ENCODE results near the gene PRRG1.
"Not testable (repeated sequence)": the region's sequence is repeated elsewhere in the genome, so short reads cannot be mapped to it uniquely, and the experiment has no call there.

Gene PRRG1

DNA sequence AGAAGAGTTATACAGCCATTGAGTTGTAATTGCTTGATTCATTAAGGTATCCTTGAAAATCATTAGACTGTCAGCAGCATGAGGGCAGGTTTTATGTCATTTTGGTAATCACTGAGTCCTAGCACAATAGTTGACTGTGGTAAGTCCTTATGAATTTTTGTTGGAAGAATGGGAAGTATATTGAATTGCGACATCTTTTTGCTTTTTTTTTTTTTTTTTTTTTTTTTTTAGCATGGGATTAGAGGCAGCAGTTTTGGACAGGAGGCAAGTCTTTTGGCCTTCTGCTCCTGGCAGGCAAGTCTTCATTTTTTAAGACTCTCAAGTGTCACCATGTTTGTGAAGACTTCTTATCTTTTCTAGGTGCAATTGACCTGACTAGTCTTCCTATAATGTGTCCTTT, 29.7 kb downstream of the PRRG1 start:
- no peak for DNase-seq

- DNase-seq: no peak
Measured at GRCh38 chrX:37380256-37380655, 31.1 kb downstream of the PRRG1 start.

DNA sequence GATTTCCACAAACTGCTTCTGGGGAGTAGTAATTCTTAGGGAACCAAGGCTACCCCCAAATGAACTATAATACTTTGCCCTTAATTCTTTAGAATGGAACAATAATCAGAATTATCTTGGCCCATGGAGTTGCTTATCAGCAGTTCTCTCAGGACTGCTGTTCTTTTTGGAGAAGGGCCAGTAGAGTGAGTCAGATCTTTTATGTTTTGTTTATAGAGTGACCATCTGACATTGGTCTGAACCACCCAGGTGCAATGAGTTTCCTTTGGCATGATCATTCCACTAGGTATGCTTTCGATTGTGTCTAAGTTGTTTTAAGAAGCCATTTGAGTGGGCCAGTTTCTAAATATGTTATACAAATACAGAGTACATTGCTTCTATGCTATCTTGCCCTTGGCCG, 31.8 kb downstream of the PRRG1 start:
- DNase-seq: peak; percentile 46 to 62

DNA sequence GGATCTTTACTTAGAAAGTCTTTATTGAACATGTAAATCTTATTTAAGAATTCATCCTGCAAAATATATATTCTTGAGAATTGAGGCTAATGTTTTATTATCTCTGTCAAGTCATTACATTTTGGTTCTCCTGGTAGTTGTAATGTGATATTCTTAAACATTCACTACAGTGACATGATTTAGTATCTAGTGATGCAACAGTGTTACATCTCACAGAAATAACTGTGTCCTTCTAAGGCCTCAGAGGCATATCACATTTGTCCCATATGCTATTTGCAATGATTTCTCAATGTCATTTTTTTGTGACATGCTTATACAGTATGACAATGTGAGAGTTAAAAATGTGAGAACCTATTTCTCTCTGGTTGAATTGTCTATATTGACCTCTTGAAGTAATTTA, 34.1 kb downstream of the PRRG1 start:
- DNase-seq: peak in 1 of 2 experiments; percentile 5

DNA sequence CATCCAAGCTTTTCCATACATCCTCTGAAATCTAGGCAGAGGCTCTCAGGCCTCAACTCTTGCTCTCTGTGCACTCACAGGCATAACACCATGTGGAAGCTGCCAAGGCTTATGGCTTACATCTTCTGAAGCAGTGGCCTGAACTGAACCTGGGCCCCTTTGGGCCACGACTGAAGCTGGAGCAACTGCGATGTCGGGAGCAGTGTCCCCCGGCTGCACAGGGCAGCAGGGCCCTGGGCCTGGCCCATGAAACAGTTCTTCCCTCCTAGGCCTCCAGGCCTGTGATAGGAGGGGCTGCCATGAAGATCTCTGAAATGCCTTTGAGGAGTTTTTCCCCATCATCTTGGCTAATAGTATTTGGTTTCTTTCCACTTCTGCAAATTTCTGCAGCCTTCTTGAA, 39.2 kb downstream of the PRRG1 start:
- DNase-seq: no peak

GRCh38 chrX:37405956-37406355, 56.8 kb downstream of the PRRG1 start:
- no peak for DNase-seq

DNA sequence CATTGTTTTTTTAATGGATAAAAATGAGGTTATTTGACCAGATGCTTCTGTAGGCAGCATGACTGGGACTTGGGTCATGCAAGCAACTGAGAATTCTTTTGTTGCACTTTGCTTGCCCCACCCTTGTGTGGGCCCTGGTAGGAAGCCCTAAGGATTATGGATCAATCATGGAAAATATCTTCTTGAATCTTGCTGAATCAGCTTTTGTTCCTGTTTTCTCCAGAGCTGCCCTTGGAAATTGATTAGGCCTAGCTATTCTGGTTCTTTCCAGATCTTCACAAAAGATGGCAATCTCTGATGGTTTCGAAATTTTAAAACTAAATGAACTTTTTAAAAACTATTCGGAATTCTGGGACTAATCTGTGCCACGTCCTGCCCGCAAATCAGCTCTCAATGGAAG, 58.6 kb downstream of the PRRG1 start:
- no peak for DNase-seq

DNA sequence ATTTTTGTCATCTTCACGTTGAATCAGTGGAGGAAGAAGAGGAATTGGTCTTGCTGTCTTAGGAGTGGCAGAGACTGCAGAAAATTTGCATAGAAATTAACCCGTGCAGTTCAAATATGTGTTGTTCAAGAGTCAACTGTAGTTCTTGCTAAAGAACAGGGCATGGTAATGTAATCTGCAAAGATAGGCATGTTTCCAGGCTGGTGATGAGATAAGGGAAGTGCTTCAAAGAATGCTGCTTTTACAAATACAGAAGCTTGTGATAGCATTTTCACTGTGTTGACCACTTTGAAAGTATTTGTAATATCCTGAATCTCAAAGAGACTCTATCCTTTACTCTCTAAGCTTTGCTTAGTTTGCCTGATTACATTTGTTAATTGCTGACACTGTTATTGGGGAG, 60.1 kb downstream of the PRRG1 start:
- no peak for DNase-seq

GRCh38 chrX:37420185-37420584, 71.0 kb downstream of the PRRG1 start:
- no peak for DNase-seq

DNA sequence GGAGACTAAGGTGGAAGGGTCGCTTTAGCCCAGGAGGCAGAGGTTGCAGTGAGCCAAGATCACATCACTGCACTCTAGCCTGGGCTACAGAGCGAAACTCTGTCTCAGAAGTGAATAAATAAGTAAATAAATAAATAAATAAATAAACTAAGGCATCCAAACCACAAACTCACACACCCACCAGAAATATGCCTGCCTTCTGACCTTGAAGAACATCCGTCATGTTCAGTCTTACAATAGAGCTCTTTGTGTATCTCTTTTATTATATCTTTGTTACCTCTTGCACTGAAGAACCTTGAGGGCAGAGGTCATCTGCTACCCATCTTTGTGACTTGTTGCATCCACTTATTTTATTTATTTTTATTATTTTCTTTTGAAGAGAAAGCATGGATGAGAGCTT, 71.6 kb downstream of the PRRG1 start:
- no peak for DNase-seq

DNA sequence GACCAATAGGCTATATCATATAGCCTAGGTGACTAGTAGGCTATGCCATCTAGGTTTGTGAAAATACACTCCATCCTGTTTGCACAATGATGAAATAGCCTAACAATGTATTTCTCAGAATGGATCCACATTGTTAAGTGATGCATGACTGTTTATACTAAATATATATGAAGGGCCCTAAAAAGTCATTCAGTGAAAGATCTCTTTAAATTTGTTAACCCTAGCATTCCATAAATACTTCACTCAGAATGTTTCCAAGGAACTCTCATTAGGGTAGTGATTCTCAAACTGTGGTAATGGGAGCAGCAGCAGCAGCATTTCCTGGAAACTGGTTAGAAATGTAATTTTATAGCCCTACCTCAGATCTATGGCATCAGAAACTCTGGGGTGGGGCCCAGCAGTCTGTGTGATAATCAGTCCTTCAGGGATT, 74.9 kb downstream of the PRRG1 start:
- peak in 1 of 2 experiments; percentile 0 for DNase-seq

DNA sequence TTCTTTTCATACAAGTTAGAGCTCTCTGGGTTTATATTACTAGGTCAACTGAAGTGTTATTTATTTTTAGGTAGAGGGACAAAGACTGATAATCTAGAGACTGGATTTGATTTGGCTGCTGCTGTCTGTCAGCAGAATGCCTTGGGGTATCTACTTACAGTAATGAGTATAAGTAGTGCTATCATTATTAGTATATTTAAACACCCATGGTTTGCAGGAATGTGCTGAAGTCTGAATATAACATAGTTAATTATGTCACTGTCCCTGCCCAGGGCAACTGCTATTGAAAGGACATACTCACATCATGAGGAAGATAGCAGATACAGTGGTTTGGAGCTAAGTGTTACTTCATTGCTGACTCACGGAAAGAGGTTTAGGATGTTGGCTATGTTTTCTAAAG, 76.2 kb downstream of the PRRG1 start:
- no peak for DNase-seq

DNA sequence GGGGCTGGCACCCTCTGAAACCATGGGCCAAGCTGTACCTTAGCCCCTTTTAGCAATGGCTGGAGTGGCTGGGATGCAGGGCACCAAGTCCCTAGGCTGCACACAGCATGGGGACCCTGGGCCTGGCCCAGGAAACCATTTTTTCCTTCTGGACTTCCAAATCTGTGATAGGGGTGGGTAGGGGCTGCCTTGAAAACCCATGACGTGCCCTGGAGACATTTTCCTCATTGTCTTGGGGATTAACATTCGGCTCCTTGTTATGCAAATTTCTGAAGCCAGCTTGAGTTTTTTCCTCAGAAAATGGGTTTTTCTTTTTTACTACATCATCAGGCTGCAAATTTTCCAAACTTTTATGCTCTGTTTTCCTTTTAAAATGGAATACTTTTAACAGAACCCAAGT, 79.8 kb downstream of the PRRG1 start:
- DNase-seq: not testable (repeated sequence)

DNA sequence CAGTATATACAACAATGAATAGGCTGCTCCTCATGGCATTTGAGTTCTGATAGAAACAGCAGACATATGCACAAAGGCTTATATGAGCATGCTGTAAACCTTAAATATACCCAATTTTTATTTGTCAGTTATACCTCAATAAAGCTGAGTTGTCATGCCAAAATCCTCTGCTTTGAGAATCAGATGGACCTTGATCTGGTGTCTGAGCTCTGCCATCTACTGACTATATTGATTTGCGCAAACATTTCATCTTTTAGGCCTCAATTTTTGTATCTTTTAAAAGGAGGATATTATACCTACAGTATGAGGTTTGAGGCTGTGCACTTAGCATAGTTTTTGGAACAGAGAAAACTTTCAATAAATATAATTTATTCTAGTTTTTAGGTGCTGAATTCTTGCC, 85.2 kb downstream of the PRRG1 start:
- DNase-seq: no peak

DNA sequence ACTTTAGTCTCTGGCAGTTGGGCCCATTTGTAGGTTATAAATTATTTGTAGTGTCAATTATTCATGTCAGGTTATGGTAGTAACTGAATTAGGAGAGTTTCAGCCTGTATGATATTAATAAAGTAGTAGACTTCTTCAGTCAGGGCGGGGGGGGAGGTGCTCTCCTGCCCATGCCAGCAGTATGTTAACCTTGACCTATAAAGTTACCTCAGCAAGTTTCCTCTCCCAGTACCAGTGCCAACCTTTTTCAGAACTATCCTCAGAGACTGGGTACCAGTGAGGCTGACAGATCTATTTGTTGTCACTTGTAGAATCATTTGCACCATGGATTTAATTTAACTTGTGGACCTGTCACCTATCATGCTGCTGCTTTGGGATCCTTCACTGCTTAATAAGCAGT, 88.0 kb downstream of the PRRG1 start:
- no peak for DNase-seq

- DNase-seq: no peak
Measured at GRCh38 chrX:37441377-37441776, 92.2 kb downstream of the PRRG1 start.

DNA sequence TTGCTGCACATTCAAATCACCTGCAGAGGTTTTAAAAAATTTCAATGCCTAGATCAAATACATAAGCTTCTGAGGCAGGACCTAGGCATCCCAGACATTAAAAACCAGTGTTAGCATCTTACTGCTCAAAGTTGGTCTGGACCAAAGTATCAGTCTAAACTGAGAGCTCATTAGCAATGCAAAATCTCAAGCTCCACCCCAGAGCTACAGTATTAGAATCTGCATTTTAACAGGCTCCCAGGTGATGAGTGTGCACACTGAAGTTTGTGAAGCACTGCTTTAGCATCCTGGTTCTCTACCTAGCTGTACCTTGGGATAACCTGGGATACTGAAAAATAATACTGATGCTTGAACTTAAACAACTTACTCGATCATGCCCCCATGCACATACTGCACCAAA, 96.0 kb downstream of the PRRG1 start:
- no peak for DNase-seq

DNA sequence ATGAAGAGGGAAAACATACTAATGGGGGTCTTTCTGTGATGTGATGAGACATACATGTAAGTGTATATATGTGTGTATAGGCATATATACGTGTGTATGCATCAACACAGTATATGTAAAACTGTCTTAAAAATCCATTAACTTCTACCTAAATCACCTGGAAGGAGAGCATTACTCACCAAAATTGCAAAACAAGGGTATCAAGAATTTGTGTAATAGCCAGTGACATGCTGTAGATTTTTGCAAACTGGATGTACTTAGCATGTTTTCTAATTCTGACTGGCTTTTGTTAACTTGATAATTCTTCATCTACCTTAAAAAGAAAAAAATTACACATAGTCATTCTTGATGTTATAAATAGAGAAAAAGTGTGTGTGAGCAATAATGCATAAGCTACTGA, 104.7 kb downstream of the PRRG1 start:
- DNase-seq: no peak

DNA sequence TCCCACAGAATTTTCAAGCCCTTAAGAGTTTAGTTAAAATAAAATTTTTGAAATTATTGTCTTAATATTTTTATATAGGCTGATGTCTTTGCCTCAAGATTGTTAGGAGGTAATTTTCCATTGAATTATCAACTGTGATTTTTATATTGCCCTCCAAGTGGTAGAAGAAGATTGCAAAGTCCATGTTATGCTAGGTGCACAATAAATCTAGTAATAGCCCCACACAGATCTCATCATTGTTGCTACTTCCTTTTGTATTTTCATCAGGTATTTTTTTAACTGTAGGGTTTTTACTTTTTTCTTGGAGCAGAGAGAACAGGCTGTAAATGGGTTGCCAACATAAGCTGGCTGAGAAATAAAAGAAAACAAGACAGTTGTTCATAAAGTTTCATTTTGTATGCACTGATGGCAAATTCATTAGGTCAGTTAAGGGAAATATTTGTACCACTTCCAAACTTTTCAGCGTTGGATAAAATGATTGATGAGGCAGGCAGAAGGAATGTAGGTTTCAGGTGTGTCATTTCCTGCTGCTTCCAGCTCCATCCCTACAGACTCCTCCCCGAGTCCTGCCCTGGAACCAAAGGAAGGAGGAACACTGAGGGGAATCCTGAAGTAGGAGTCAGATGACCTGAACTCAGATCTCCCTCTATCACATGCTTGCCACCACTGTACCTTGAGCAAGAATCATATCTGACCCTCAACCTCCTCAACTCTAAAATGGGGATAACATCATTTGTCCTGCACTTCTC, 105.5 kb downstream of the PRRG1 start:
- no peak for DNase-seq

GRCh38 chrX:37455381-37455780, 106.2 kb downstream of the PRRG1 start:
- DNase-seq: no peak

DNA sequence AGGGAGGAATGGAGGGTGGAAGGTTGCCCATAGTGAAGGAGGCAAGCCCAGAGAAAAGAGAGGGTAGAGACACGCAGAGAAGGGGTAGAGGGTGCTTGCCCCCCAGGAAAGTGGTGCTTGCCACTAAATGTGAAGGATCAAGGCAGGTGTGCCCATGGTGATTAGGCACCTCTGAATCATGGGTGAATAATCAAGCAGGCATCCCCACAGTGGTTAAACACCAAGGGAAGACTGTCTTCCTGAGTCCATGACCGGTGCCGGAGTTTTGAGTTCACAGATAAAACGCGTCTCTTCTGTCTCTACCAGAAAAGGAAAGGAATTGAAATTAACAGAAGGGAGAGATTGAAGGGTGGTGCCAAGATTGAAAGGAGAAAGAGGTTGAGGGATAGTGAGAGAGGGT, 111.1 kb downstream of the PRRG1 start:
- not testable (repeated sequence) for DNase-seq

DNA sequence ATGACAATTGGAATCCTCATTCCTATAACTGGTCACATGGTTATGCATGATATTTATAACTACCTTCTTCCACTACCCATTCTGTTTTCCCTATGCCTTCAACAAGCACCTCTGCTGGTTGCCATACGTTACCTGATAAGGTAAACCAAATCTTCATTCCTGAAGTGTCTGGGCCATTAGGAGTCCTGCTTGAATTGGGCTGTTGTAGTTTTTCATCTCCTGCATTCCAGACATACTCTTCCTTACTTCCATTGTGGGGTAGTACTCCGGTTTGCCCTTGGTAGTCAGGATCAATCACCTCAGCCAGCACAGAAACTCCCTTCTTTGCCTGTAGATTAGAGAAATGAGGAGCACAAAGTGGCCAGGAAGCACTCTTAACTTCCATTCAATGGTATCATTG, 113.2 kb downstream of the PRRG1 start:
- DNase-seq: no peak

GRCh38 chrX:37468124-37468739, 119.1 kb downstream of the PRRG1 start:
- DNase-seq: no peak

GRCh38 chrX:37470711-37471110, 121.5 kb downstream of the PRRG1 start:
- DNase-seq: no peak

- no peak for DNase-seq
Measured at GRCh38 chrX:37472836-37473235, 123.7 kb downstream of the PRRG1 start.

All from SHP77 (cell line).